Nephron (organoid): ENCODE measurements around the gene UBE2C.
"Not testable (repeated sequence)": the region's sequence is repeated elsewhere in the genome, so short reads cannot be mapped to it uniquely, and the experiment has no call there.

Experiments
- H3K27ac Mint-ChIP-seq, 3 experiments: 2 replicates each; pipeline ENCODE4 v1.8.0; 2020; ENCODE audit warnings: mixed read lengths in 3 of 3, mild to moderate bottlenecking in 2 of 3, moderate library complexity in 1 of 3
- H3K27me3 Mint-ChIP-seq: 2 replicates; pipeline ENCODE4 v1.8.0; 2021; ENCODE audit warnings: low read depth, mild to moderate bottlenecking, moderate library complexity, mixed read lengths
- H3K36me3 Mint-ChIP-seq: 2 replicates; pipeline ENCODE4 v1.8.0; 2020; ENCODE audit warnings: low read depth, mixed read lengths
- H3K4me1 Mint-ChIP-seq: 2 replicates; pipeline ENCODE4 v1.8.0; 2020; ENCODE audit warnings: mixed read lengths
- H3K4me3 Mint-ChIP-seq, 3 experiments: 2 replicates each; pipeline ENCODE4 v1.8.0; 2020; ENCODE audit warnings: mild to moderate bottlenecking in 3 of 3, mixed read lengths in 3 of 3, moderate library complexity in 2 of 3
- H3K9me3 Mint-ChIP-seq: 2 replicates; pipeline ENCODE4 v1.8.0; 2020; ENCODE audit warnings: mixed read lengths
- TF ChIP-seq, protein P1 (sequence below), 3 experiments: fragments of 200-600 bp; sonication (generic); IDR thresholded peaks; one replicate each; pipeline ENCODE4 v1.5.0; 2021; ENCODE audit warnings: antibody characterized with exemption in 3 of 3; ENCODE audit not compliant: unreplicated experiment in 3 of 3

Gene UBE2C

DNA sequence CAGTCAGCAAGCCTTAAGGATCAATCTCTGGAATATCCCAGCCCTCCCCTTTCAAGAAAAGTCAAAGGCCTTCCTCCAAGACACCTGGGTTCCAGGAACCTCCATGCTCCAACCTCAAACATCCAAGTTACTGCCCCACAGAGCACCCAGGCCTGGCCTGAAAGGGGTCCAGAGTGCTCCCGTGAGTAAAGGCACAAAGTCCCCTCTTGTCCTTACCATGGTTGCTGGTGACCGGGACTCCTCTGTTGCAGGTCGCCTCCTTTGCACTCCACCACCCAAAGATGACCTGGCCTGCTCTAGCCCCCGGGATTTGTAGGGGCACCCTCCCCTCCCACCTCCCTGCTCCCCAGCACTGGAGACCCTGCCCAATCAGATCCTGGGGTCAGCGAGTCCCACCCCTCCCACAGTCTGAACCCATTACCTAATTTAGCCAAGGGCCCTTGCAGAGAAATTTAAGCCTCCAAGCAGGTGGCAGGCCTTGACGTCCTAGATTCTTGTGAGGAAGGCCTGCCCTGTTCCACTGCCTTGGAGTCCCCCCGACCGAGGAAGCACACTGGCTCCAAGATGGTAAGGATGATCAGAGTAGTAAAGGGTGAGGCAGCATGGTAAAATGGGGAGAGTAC lies 14.7 kb downstream of the UBE2C start, which contains the start of gene TNNC2:
Gene TNNC2, minus strand, starts transcription at position 283 of the 623 bp plus-strand sequence. Its CDS starts 64 bp downstream, at position 219.
- H3K27me3 Mint-ChIP-seq, result peaks cover 39% of the 10 kb centered on the region
- H3K9me3 Mint-ChIP-seq, result no peaks in the 10 kb centered on the region
- TF ChIP-seq, protein P1, sequence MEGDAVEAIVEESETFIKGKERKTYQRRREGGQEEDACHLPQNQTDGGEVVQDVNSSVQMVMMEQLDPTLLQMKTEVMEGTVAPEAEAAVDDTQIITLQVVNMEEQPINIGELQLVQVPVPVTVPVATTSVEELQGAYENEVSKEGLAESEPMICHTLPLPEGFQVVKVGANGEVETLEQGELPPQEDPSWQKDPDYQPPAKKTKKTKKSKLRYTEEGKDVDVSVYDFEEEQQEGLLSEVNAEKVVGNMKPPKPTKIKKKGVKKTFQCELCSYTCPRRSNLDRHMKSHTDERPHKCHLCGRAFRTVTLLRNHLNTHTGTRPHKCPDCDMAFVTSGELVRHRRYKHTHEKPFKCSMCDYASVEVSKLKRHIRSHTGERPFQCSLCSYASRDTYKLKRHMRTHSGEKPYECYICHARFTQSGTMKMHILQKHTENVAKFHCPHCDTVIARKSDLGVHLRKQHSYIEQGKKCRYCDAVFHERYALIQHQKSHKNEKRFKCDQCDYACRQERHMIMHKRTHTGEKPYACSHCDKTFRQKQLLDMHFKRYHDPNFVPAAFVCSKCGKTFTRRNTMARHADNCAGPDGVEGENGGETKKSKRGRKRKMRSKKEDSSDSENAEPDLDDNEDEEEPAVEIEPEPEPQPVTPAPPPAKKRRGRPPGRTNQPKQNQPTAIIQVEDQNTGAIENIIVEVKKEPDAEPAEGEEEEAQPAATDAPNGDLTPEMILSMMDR (IDR thresholded peaks at IDR 0.05; ENCODE audit: unreplicated experiment in 3 of 3), result no peak
- H3K4me1 Mint-ChIP-seq, result peaks cover 59% of the 10 kb centered on the region
- peak within 1 kb of the TSS; percentile 89 to 98 (median 94) for H3K27ac Mint-ChIP-seq
- peak within 1 kb of the TSS; percentile 62 to 89 (median 86) for H3K4me3 Mint-ChIP-seq
- no peaks in the 10 kb centered on the region for H3K36me3 Mint-ChIP-seq

DNA sequence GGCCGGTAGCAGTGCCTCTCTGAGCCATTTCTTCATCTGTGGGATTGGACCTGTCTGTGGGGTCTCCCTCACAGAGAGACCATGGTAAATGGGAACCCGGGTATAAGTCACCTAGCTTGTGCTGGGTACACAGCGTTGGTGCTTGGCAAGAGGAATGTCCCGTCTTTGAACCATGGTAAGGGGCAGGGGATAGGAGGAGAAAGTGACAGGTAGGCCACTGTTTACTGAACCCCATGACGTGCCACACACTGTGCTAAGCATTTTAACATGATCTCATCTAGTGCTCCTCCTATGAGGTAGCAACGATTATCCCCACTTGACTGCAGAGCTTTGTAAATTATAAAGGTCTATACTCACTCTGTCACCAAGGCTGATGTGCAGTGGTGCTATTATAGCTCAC lies 15.3 kb downstream of the UBE2C start:
- peak overlapping the region in 2 of 3 experiments; percentile 86 to 89 for H3K4me3 Mint-ChIP-seq
- peaks cover 54% of the 10 kb centered on the region for H3K4me1 Mint-ChIP-seq
- TF ChIP-seq, protein P1 (IDR thresholded peaks at IDR 0.05; ENCODE audit: unreplicated experiment in 3 of 3), result no peak
- H3K9me3 Mint-ChIP-seq, result no peaks in the 10 kb centered on the region
- peak overlapping the region; percentile 89 to 98 (median 94) for H3K27ac Mint-ChIP-seq
- H3K27me3 Mint-ChIP-seq, result peaks cover 35% of the 10 kb centered on the region
- no peaks in the 10 kb centered on the region for H3K36me3 Mint-ChIP-seq

DNA sequence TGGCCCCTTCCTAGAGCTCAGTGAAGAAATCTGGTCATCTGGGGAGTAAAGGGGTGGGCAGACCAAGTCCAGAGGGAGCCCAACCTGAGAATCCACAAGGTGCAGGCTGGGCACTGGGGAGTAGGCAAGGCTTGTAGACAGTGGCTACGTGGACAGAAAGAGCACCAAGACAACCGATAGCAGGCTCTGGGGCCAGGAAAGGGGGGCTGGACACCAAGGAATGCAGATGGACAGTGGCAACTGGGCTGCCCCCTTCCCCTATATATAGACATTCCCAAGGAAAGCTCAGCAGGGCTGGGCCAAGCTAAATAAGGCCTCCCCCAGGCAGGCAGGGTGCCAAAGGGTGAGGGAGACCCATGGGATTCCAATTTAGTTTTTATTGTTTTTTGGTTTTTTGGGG lies 16.1 kb downstream of the UBE2C start:
- H3K4me1 Mint-ChIP-seq, result peaks cover 55% of the 10 kb centered on the region
- H3K27me3 Mint-ChIP-seq, result peaks cover 28% of the 10 kb centered on the region
- peak overlapping the region in 2 of 3 experiments; percentile 44 to 89 for H3K4me3 Mint-ChIP-seq
- H3K36me3 Mint-ChIP-seq, result no peaks in the 10 kb centered on the region
- TF ChIP-seq, protein P1 (IDR thresholded peaks at IDR 0.05; ENCODE audit: unreplicated experiment in 3 of 3), result no peak
- peak overlapping the region; percentile 89 to 98 (median 94) for H3K27ac Mint-ChIP-seq
- H3K9me3 Mint-ChIP-seq, result no peaks in the 10 kb centered on the region

DNA sequence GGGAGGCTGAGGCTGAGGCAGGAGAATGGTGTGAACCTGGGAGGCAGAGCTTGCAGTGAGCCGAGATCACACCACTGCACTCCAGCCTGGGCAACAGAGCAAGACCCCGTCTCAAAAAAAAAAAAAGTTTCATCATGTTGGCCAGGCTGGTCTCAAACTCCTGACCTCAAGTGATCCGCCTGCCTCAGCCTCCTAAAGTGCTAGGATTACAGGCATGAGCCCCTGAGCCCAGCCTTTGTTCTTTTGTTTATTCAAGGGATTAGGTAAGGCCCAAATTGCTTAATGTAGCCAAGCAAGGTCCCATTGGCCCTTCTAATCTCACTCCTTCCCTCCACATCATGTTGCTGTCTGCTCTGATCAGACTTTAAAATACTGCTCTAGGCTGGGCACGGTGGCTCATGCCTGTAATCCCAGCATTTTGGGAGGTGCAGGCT lies 17.2 kb downstream of the UBE2C start:
- not testable (repeated sequence) for H3K9me3 Mint-ChIP-seq, H3K27ac Mint-ChIP-seq, H3K4me3 Mint-ChIP-seq, H3K36me3 Mint-ChIP-seq
- Mint-ChIP-seq H3K4me1 (peaks cover 49% of the 10 kb centered on the region), H3K27me3 (peaks cover 20% of the 10 kb centered on the region)

DNA sequence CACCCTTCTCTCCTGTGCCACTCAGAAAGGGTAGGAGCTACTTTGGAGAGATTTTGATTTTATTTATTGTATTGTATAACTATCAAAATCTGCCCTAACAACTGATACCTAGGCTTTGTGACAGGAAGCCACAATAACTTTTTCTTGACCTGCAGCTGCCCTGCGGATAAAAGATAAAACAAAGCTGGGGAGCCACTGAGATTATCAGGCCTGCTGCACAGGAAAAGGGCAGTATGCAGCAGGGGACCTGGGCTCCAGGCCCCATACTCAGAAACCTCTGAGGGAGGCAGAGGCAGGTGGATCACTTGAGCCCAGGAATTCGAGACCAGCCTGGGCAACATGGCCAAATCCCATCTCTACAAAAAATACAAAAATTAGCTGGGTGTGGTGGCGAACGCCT lies 20.2 kb downstream of the UBE2C start:
- TF ChIP-seq, protein P1 (IDR thresholded peaks at IDR 0.05; ENCODE audit: unreplicated experiment in 3 of 3), result no peak
- Mint-ChIP-seq H3K4me1 (peaks cover 50% of the 10 kb centered on the region), H3K27ac (peak overlapping the region; percentile 89 to 96 (median 95)), H3K9me3 (no peaks in the 10 kb centered on the region), H3K4me3 (peak overlapping the region; percentile 84 to 88 (median 86)), H3K27me3 (peaks cover 2% of the 10 kb centered on the region), H3K36me3 (peaks cover 6% of the 10 kb centered on the region)

DNA sequence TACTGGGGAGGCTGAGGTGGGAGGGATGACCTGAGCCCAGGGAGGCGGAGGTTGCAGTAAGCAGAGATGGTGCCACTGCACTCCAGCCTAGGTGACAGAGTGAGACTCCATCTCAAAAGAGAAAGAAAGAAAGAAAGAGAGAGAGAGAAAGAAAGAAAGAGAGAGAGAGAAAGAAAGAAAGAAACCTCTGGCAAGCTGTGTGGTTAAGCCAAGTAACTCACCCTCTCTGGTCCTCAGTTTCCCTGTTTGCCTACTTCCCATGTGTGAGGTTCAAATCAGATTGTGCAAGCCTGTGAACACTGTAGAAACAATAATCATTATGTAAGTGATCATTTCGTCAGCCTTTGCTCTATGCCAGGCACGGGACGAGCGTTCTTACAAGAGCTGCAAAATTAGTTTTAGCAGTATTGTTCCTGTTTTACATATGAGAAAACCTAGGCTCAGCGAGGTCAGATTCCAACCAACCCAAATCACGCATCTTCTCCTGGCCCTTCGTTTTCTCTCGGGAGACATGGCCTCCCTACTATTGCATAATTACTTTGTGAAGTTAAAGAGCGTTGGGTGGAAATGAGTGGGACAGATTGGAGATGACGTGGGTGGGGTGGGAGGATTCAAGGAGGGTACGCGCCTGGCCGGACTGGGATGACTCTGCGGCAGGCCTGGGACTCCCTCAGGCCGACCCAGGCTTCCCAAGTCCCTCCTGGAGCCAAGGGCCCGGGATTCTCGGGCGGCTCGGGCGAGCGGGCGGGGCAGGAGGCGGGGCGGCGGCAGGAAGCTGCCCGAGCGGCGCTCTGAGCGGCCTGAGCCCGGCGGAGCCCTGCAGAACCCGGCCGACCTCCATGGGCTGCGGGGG lies 20.8 kb downstream of the UBE2C start, which contains the start of gene SNX21:
Gene SNX21, plus strand, starts transcription at position 770 of the 853 bp plus-strand sequence. CDS start 121 bp downstream, outside the sequence.
- no peaks in the 10 kb centered on the region for H3K9me3 Mint-ChIP-seq
- H3K4me1 Mint-ChIP-seq, result peaks cover 44% of the 10 kb centered on the region
- H3K27ac Mint-ChIP-seq, result peak within 1 kb of the TSS; percentile 89 to 96 (median 95)
- TF ChIP-seq, protein P1 (IDR thresholded peaks at IDR 0.05; ENCODE audit: unreplicated experiment in 3 of 3), result no peak
- H3K27me3 Mint-ChIP-seq, result no peaks in the 10 kb centered on the region
- H3K36me3 Mint-ChIP-seq, result peaks cover 6% of the 10 kb centered on the region
- peak within 1 kb of the TSS; percentile 86 to 88 (median 86) for H3K4me3 Mint-ChIP-seq
